NCI-H2227 (cell line): ENCODE measurements around the gene NDOR1.
"Not testable (repeated sequence)": the region's sequence is repeated elsewhere in the genome, so short reads cannot be mapped to it uniquely, and the experiment has no call there.

ENCODE experiments used
- DNase-seq: peaks from one replicate; lab custom pipeline; 2025; ENCODE audit not compliant: unreplicated experiment; lab: John Stamatoyannopoulos, UW

Gene NDOR1

DNA sequence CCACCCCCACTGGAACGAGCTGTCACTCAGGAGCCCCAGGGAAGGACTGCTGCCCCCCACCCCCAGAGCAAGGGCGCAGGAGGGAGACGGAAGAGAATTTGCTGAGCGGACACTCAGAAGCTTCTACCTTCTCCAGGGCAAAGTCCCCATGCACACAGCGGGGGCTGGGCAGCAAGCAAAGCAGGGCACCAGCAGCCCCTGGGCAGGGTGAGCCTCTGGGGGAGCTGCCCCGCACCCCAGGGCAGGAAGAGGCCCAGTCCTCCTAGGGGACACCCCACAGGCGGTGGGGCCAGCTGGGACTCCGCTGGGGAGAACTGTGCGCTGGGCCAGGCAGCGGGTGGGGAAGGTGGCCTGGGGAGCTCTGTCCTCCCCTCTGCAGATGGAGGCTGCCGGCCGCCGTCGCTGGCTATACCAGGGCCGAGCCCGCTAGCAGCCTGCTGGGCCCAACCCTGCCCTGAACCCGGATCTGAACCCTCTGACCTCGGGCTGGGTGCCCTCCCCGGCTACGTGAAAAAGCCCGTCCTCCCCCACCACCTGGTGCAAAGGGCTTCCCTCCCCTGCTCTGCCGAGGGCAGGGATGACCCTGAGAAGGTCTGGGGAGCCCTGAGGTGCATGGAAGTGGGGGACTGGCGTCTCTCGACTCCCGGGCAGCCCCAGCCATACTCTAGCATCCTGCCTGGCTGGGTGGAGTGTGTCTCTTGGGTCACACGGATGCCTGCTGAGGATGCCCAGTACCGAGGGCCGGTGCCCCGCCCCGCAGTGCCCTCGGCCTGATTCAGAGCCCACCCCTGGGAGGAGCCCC is 24.6 kb downstream of the NDOR1 start:
- no peak for DNase-seq

DNA sequence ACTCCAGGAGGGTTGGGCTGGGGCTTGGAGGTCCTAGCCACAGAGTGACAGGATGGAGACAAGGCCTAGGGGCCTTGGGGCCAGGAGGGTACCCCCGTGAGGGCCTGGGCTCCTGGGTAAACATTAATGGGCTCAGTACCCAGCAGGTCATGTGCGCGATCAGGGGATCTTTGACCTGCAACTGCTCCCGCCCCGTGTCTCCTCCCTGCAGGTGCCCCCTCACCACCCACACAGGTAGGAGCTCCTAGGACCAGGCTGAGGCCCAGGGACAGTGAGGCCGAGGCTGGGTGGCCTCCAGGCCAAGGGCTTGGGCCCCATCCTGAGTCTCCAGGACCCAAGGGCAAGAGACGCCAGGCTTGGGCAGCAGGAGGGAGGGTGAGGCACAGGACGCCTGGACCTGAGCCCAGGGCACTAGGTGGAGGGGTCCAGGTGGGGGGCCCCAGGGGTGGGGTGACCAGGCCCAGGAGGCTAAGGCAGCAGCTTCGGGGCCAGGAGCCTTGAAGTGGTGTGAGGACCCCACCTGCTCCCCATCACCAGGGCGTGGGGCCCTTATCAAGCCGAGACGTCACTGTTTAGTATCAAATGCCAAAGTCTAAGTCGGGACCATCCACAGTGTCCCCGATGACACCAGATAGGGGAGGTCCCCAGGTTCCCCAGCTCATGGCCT is 25.3 kb downstream of the NDOR1 start, which contains the start of gene SLC34A3:
Gene SLC34A3, plus strand, starts transcription at position 197 of the 667 bp plus-strand sequence. CDS start 802 bp downstream, outside the sequence.
- DNase-seq, result no peak

DNA sequence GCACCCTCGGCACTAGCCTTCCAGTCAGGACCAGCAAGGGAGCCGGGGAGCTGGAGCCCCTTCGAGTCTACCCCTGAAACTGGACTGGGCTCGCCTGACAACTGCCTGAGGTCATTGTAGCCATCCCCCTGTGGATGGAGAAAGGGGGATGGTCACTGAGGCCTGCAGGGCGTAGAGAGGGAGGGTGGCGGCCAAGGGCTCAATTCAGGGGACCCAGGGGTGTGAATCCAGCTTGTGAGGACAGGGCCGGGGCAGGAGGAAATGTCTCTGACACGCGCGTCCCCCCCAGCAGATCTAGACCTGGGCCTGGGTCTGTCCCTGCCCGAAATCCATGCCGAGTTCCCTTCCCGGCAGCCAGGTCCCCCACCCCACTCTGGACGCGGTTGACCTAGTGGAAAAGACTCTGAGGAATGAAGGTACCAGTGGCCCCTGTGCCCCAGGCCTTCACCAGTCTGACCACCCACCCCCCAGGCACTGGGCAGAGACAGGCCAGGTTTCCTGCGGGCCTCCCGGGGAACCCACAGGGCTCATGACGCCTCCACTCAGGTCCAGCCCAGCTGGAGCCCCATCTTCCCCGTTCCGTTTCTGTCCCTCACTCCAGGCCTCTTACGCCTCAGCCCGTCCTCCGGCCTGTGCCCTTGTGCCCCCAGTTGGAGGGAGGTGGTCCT is 26.0 kb downstream of the NDOR1 start:
- no peak for DNase-seq

DNA sequence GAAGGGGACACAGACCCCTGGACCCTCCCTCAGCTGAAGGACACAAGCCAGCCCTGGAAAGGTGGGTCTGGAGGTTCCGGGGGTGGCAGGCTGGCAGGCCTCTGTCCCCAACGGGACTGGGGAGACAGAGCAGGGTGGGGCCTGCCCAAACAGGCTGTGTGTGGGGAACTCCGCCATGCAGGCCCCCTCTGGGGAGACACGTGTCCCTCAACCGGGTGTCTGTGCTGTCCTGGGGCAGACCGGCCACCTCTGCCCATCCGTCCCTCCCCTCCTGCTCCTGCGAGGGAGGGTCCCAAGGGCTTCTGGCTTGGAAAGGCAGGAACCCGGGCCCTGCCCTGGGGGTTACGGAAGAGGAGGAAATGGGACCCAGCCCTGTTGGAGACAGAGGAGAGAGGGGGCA is 26.6 kb downstream of the NDOR1 start:
- no peak for DNase-seq

DNA sequence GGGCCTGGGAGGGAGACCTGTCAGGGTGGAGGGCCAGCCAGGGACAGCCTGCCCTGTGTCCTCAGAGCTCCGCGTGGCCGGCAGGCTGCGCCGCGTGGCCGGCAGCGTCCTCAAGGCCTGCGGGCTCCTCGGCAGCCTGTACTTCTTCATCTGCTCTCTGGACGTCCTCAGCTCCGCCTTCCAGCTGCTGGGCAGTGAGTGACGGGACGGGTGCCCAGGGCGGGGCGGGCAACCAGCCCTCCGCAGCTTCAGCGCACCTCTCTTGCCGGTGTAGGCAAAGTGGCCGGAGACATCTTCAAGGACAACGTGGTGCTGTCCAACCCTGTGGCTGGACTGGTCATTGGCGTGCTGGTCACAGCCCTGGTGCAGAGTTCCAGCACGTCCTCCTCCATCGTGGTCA is 27.0 kb downstream of the NDOR1 start:
- no peak for DNase-seq

DNA sequence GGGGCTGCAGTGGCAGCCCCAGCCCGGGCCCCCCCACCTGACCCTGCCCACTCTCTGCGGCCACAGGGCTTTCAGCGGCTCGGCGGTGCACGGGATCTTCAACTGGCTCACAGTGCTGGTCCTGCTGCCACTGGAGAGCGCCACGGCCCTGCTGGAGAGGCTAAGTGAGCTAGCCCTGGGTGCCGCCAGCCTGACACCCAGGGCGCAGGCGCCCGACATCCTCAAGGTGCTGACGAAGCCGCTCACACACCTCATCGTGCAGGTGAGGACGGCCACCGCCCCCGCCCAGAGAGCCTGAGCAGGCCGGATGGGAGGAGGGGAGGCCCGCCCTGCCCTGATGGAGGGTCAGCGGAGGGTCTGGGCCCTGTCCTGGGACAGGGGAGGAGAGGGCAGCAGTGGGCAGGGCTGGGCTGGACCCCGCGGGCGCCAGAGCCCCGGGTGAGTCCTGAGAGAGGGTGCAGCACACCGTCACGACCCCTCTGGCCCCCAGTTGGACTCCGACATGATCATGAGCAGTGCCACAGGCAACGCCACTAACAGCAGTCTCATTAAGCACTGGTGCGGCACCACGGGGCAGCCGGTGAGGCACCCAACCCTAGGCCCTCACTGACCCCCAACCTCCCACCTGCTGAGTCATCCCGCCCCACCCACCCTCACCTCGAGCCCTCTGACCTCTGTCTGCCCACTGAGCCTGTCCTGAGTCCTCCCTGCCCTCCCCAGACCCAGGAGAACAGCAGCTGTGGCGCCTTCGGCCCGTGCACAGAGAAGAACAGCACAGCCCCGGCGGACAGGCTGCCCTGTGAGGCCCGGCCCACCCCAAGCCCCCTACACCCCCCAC is 27.9 kb downstream of the NDOR1 start:
- no peak for DNase-seq

DNA sequence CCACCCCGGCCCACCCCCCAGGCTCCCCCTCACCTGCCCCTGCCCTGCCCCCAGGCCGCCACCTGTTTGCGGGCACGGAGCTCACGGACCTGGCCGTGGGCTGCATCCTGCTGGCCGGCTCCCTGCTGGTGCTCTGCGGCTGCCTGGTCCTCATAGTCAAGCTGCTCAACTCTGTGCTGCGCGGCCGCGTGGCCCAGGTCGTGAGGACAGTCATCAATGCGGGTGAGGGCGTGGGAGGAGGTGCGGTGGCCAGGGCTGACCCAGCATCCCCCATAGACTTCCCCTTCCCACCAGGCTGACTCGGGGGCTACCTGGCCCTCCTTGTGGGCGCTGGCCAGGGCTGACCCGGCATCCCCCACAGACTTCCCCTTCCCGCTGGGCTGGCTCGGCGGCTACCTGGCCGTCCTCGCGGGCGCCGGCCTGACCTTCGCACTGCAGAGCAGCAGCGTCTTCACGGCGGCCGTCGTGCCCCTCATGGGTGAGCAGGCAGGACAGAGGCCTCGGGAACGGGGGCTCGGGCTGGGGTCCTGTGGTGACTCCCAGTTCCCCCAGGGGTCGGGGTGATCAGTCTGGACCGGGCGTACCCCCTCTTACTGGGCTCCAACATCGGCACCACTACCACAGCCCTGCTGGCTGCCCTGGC is 28.7 kb downstream of the NDOR1 start:
- DNase-seq, result no peak

DNA sequence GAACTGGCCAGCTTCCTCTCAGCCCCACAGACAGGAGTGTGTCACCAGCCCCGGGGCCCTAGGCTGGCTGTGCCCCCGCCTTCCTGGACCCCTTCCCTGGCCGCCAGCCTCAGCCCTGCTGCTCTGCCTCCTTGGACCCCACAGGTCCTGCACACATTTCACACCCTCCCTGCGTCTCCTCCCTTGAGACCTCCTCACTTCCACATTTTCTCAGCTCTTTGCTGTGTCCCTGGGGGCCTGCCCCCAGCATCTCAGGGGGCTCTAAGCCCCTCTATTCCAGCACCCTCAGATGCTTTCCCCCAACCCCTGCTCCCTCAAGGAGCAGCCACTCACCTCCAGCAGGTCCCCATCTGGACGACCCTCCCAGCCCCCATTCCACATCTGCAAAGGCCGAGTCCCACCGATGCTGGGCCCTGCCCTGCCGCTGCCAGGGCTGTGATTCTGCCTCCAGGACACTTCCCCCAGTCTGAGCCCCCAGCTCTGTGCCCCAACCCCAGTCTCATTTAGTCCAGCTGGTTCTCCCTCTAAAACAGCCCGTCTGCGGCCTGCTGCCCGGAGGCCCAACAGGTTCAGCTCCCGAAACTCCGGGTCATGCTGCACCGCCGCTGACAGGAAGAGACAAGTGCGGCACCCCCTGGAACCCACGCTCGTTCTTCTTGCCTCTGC is 29.4 kb downstream of the NDOR1 start:
- no peak for DNase-seq

DNA sequence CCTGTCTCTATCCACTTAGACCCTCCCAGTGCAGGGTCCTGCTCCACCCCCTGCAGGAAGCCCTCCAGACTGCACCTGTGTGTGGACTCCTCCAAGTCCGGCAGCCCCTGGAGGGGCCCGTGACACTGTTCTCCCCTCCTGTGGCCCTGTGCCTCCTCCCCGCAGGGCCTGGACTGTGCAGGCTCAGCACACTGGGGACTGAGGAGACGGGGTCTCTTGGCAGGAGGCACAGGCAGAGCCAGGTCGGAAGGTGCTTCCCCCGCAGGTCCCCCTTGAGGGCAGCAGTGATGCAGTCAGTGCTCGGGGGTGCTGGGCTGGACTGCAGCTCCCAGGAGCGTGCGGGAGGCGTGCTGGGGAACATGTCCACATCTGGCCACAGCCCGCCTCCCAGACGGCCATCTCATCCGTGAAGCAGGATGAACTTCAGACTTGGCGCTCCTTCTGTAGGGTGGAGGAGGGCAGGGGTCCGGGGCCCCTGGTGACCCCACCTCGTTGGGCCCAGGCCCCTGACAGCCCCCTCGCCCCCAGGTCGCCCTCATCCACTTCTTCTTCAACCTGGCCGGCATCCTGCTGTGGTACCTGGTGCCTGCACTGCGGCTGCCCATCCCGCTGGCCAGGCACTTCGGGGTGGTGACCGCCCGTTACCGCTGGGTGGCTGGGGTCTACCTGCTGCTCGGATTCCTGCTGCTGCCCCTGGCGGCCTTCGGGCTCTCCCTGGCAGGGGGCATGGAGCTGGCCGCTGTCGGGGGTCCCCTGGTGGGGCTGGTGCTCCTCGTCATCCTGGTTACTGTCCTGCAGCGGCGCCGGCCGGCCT is 30.1 kb downstream of the NDOR1 start:
- DNase-seq, result no peak

DNA sequence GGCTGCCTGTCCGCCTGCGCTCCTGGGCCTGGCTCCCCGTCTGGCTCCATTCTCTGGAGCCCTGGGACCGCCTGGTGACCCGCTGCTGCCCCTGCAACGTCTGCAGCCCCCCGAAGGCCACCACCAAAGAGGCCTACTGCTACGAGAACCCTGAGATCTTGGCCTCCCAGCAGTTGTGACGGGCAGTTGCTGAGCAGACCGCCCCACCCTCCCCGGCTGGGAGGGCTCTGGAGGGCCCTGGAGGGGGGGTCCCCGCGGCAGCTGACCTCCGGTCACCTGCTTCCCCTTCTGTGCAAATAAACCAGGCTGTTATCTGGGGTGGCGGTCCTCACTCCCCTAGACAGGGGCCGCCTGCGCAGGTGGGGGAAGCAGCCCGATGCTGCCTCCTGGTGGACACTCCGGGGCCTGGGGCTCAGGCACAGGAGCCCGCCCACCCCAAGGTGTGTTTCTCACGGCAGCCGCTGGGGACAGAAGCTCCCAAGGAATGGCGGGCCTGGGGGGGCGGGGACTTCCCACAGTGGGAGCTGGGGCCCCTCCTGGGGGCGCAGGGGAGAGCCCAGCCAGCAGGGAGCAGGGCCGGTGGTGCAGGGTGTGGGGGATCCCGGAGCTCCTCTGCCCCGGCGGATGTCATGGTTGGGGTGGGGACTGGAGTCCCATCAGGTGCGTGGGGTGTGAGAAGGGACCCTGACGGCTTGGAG is 30.9 kb downstream of the NDOR1 start:
- peak; percentile 89 for DNase-seq

DNA sequence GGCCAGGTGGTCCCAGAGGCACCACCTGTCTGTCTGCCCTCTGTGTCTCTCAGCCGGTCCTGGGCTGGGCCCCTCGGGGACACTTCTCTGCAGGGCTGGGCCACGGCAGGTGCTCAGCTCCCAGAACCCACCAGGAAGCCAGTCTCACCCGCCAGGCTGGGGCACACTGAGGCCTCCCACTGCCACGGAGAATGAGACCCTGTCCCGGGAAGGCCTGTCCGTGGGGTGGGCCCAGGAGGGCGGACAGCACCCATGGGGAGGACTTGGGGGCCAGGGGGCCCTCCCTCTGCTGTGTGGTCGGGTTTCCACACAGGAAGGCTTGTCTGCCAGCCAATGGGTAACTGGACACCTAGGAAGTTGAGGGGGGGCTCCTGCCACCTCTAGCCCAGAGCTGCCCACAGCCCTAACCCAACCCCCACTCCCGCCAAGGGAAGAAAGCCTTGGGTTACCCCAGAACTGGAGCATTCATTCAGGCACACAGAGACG is 31.5 kb downstream of the NDOR1 start:
- no peak for DNase-seq

DNA sequence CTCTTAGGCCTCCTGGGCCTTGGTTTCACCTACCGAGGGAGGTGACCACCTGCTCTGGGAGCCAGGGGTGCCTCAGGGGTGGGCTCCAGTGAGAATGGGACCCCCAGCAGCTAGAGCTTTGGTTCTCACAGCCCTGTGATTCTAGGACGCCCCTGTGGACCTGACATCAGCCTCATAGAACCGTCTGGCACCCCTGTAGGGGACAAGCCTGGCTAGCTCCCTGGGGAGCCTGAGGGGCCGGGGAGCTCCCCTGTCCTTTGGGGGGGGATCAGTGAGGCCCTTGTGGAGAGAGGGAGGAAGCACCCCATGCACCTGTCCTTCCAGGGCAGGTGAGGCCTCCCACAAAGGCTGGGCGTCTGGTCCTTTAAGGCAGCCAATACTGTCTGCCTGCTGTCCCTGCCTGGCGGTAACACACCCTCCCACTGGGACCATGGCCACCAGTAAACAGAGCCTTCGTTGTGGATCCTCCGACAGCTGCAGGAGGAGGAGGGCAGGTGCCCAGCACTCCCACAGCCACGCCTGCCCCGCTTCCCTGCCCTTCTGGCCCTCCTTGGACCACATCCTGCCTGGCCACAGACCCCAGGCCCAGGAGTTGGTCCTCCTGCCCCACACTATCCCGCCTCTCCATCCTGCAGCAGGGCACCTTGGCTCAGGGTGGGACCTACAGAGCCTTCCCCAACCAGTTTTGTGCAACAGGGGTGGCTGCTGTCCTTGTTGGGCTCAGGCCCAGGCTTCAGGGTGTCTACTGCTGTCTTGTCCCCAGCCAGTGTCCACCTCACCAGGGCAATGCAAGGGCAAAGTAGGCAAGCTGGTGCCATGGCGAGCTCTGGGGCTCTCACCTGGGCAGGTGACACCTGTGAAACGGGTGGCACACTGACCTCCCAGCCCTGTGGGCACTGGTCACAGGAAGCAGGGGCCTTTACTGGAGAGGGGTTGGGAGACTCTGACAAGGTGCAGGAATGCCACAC is 32.5 kb downstream of the NDOR1 start:
- DNase-seq, result no peak

DNA sequence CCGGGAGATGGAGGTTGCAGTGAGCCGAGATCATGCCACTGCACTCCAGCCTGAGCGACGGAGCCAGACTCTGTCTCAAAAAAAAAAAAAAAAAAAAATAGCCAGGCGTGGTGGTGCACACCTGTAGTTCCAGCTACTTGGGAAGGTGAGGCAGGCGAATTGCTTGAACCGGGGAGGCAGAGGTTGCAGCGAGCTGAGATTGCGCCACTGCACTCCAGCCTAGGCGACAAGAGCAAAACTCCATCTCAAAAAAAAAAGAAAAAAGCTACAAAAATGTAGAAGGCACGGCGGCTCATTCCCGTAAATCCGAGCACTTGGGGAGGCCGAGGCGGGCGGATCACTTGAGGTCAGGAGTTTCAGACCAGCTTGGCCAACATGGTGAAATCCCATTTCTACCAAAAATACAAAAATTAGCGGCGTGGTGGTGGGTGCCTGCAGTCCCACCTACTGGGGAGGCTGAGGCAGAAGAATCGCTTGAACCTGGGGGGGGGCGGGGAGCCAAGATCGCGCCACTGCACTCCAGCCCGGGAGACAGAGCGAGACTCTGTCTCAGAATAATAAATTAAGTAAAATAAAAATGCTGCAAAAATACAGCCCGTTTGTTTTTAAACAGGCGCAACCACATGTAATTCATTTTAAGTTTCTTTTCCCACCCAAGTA is 34.2 kb downstream of the NDOR1 start:
- DNase-seq, result not testable (repeated sequence)

DNA sequence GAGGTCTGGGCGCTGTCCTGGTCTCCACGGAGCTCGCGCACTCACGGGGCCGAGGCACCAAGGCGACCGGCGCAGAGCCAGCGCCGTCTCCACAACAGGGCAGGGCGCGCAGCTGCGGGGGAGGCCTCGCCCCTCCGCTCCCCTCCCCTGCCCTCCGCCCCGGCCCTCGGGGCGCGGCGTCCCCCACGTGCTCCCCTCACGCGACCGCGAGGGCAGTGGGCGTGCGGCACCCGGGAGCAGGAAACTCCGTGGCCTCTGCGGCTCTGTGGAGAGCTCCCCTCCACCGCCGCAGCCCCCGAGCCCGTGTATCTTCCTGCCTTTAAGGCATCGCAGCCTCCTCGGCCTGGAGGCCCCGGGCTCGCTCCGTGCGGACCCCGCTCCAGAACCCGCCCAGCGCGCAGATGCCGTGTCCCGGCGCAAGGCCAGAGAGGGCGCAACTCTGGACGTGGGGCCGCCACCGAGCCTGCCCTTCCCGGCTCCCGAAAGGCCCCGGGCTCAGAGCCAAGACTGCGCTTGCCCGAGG is 34.9 kb downstream of the NDOR1 start:
- DNase-seq, result peak; percentile 65

DNA sequence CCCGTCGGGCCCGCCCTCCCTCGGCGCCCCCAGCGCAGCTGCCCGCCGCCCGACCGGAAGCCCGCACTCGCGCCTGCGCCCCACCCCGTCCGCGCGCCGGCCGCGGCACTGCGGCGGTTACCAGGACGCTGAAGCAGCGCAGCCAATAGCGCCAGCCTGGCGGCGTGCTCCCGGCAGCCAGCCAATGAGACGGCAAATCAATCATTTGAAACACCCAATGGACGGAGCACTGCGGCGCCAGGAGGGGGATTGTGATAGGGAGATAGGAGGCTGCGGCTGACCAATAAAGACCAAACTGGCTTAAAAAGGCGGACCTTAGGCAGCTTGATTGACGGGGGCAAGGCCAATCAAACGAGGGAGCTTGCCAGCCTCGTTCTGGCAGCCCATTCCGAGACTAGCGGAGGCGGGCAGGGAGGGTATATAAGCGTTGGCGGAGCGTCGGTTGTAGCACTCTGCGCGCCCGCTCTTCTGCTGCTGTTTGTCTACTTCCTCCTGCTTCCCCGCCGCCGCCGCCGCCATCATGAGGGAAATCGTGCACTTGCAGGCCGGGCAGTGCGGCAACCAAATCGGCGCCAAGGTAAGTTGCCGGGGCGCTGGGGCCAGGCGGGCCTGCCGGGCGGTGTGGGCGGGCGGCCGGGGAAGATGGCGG is 35.5 kb downstream of the NDOR1 start, which contains the start of gene TUBB4B:
Gene TUBB4B, plus strand, starts transcription at position 447 of the 649 bp plus-strand sequence. Its CDS starts 74 bp downstream, at position 521.
- DNase-seq, result peak; percentile 98
